Brain microvascular endothelial cell (primary cell): Measurements from ENCODE around the gene MATN1.

Experiments
- DNase-seq: peaks from one replicate; pipeline ENCODE4 v3.0.0-alpha.2; 2020
- H3K27ac ChIP-seq: fragments of 250-450 bp; sonication (Bioruptor Pico); 2 replicates; pipeline ENCODE4 v1.5.1; 2020; ENCODE audit warnings: mild to moderate bottlenecking, moderate library complexity
- H3K27me3 ChIP-seq: fragments of 250-450 bp; sonication (Bioruptor Pico); replicated peaks from 2 replicates; pipeline ENCODE4 v1.5.1; 2020; ENCODE audit warnings: mild to moderate bottlenecking
- H3K36me3 ChIP-seq: fragments of 250-450 bp; sonication (Bioruptor Pico); replicated peaks from 2 replicates; pipeline ENCODE4 v1.5.1; 2020; ENCODE audit warnings: mild to moderate bottlenecking
- H3K4me3 ChIP-seq: 2 replicates; pipeline ENCODE4 v1.5.1; 2011; ENCODE audit warnings: low read depth, mild to moderate bottlenecking, control low read depth, low read length, moderate library complexity
- in situ Hi-C: cut with HindIII; loops from 2 replicates; pipeline ENCODE4 v1.10.0; 2017; ENCODE audit warnings: low sequenced_read_pairs, low pct_ligation_motif_present
- TF ChIP-seq, protein P1 (sequence below): IDR thresholded peaks from 2 replicates; pipeline ENCODE4 v1.5.1; 2011; ENCODE audit warnings: low read depth, mild to moderate bottlenecking, moderate library complexity, low read length, control low read depth, inconsistent platforms; ENCODE audit errors: missing control alignments

Gene MATN1

DNA sequence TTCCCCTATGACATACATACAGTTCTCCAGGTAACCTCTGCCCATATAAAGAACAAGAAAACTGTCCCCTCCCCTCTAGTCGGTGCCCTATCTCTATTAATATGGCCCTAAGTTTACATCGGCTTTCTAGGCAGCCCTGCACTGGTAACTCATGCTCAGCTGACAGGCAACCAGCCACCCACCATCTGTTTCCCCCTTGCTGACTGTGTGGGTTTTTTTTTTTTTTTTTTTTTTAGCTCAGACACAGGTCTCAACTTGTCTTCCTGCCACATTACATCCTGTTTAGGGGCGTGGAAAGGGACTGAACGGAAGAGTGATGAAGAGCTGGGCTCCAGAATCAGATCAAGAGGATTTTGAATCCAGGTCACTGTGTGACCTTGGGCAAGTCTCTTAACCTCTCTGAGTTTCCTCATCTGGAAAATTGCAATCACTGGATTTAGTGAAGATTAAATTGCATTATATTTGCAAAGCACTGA lies 20.2 kb upstream of the MATN1 start:
- Histone ChIP-seq H3K27me3 (peaks cover 9% of the 10 kb centered on the region), H3K4me3 (no peak overlapping the region), H3K36me3 (no peaks in the 10 kb centered on the region), H3K27ac (no peak overlapping the region)
- DNase-seq, result no peak
- TF ChIP-seq, protein P1, sequence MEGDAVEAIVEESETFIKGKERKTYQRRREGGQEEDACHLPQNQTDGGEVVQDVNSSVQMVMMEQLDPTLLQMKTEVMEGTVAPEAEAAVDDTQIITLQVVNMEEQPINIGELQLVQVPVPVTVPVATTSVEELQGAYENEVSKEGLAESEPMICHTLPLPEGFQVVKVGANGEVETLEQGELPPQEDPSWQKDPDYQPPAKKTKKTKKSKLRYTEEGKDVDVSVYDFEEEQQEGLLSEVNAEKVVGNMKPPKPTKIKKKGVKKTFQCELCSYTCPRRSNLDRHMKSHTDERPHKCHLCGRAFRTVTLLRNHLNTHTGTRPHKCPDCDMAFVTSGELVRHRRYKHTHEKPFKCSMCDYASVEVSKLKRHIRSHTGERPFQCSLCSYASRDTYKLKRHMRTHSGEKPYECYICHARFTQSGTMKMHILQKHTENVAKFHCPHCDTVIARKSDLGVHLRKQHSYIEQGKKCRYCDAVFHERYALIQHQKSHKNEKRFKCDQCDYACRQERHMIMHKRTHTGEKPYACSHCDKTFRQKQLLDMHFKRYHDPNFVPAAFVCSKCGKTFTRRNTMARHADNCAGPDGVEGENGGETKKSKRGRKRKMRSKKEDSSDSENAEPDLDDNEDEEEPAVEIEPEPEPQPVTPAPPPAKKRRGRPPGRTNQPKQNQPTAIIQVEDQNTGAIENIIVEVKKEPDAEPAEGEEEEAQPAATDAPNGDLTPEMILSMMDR, result no peak
- in situ Hi-C loops, result no loop called here

DNA sequence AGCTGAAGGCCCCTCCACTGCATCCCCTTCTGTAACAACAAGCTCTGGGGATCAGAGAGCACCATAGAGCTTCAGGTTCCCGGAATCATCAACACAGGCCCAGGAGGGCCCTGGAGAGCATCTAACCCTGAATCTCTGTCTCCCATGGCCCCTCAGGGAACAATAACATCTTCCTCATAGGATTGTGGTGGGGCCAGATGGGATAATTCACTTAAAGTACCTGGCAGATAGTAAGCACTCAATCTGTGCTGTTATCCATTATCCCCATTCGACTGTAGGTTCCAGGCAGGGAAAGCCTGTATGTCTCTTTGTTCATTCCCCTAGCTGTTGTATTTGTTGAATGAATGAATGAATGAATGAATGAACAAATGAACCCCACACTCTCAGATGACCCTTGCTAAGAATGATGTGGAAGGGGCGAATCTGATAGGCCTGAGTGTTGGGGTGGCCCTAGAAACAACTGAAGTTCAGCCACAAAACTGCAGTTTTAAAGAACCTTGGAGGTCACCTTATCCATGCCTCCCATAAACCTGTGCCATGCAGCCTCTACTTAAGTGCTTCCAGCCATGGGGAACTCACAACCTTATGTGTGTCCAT lies 19.7 kb upstream of the MATN1 start:
- TF ChIP-seq, protein P1, result no peak
- DNase-seq, result no peak
- H3K36me3 ChIP-seq, result no peaks in the 10 kb centered on the region
- in situ Hi-C loops, result no loop called here
- no peak overlapping the region for H3K27ac ChIP-seq
- H3K4me3 ChIP-seq, result no peak overlapping the region
- peaks cover 9% of the 10 kb centered on the region for H3K27me3 ChIP-seq

DNA sequence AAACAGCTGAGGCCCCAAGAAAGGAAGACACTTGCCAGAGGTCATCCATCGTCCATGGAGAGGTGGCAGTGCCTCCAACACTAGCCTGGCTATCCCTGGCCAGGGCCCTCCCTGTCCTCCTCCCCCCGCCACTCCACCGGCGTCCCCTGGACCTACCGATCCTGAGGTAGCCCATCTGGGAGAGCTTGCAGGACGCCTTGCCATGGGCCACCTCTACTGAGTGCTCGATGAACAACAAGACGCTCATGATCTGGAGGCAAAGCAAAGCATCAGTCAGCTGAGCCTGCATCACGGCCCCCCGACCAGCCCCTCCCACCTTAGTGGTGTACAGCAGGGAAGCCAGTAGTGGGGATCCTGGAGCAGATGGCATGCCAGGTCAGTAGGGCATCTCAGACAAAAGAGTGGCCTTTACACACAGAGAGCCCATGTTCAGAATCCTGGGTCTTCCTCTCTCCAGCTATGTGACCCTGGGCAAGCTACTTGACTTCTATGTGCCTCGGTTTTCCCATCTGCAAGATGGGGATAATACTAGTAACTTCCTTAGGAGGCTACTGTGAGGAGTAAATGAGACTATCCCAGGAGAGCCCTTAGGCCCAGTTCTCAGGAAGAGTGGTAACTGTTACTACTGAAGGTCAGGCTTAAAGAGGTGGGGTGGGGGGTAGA lies 19.0 kb upstream of the MATN1 start:
- DNase-seq, result no peak
- in situ Hi-C loops, result no loop called here
- no peaks in the 10 kb centered on the region for H3K36me3 ChIP-seq
- H3K4me3 ChIP-seq, result no peak overlapping the region
- no peak overlapping the region for H3K27ac ChIP-seq
- peaks cover 6% of the 10 kb centered on the region for H3K27me3 ChIP-seq
- TF ChIP-seq, protein P1, result no peak

DNA sequence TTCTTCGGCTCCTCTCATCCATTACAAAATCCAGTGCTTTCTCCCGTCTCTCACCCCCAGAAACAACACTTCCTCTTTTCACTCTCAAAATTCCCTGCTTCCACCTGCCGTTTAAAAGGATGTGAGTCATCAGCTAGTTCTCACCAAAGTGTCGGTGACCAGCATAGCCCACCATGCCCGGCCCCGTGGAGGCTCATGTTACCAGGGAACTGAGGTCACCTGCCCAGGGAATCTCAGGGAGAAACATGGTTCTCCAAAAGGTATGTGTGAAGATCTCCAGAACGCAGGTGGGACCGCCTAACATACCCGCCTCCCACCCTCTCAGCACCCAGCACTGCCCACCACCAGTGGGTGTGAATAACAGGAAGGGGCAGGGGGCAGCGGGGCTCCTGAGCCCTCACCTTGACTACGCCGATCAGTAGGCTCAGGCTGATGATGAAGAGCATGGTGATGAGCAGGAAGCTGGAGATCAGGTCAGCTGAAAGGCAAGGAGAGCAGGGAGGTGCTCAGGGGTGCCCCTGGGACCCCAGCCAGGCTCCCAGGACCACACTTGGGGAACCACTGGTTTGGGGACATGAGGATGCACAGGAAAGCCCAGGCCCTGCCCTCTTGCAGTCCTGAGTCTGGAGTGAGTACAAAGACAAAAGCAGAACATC lies 18.0 kb upstream of the MATN1 start:
- no peak for DNase-seq
- in situ Hi-C loops, result no loop called here
- no peak overlapping the region for H3K4me3 ChIP-seq
- H3K36me3 ChIP-seq, result no peaks in the 10 kb centered on the region
- TF ChIP-seq, protein P1, result no peak
- H3K27me3 ChIP-seq, result peaks cover 2% of the 10 kb centered on the region
- no peak overlapping the region for H3K27ac ChIP-seq

DNA sequence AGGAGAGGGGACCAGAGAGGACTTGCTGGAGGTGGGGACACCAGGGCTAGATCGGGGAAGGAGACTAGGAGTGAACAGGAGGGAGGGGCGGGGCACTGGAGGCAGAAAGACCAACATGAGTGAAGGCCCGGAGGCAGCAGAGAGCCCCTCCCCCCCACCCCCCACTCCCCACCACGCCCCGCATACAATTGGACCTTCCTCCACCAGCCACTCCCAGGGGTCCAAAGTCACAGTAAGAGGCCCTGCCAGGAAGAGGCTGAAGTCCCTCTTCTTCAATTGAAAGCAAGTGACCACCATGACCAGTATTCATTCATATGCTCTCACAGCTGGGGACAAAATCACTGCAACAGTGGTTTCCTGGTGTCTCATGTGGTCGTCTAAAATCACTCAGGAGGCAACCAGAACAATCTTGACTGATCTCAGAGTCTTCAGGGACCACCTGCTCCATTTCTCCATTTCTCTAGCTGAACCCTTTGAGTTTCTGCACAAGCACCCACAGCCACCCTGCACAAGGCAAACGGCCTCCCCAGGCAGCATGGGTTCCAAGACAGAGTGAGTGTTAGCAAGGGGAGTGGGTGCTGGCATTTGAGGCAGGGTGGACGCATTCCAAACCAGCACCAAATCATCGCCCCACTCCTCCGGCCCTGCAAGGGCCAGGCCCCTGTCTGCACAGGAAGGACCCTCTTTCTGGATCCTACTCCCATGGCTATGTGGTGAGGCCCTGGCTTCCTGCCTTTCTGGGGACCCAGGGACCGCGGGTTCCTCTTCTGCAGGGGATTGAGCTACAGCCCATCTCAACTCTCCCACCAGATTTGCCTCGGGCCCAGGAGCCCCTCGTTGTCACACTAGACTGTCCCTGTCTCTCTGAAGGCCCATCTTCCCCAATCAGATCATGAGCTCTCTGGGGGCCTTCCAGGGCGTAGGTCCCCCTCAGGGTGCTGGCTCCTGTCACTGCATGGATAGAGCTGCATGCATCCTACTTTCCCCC lies 17.2 kb upstream of the MATN1 start:
- TF ChIP-seq, protein P1, result no peak
- Histone ChIP-seq H3K27me3 (no peaks in the 10 kb centered on the region), H3K36me3 (no peaks in the 10 kb centered on the region), H3K4me3 (no peak overlapping the region), H3K27ac (no peak overlapping the region)
- in situ Hi-C loops, result no loop called here
- no peak for DNase-seq
